COR-L47 (cell line): Measurements from ENCODE around the gene FAM83G.

Source experiments
- DNase-seq: peaks from one replicate; lab custom pipeline; 2025; lab: John Stamatoyannopoulos, UW

The FAM83G gene

GRCh38 chr17:19009970-19010369 lies 5.4 kb upstream of the FAM83G start:
- DNase-seq = no peak

GRCh38 chr17:19006698-19007097 lies 2.1 kb upstream of the FAM83G start:
- DNase-seq = no peak

GRCh38 chr17:19005789-19006430 lies 1.3 kb upstream of the FAM83G start:
- DNase-seq = no peak

GRCh38 chr17:19005137-19005773 lies 691 bp upstream of the FAM83G start:
- no peak for DNase-seq

GRCh38 chr17:19003543-19004420 lies 782 bp downstream of the FAM83G start:
- DNase-seq = no peak

- DNase-seq = no peak
These were observed 1.6 kb downstream of the FAM83G start for GRCh38 chr17:19002805-19003542.

GRCh38 chr17:19001907-19002590 lies 2.5 kb downstream of the FAM83G start:
- no peak for DNase-seq

- no peak for DNase-seq
These were observed 3.8 kb downstream of the FAM83G start for GRCh38 chr17:19000531-19001325.

GRCh38 chr17:18999911-19000310 lies 4.7 kb downstream of the FAM83G start:
- DNase-seq = no peak

- DNase-seq = no peak
These were observed 5.2 kb downstream of the FAM83G start for GRCh38 chr17:18999394-18999793.

GRCh38 chr17:18997650-18998196 lies 6.8 kb downstream of the FAM83G start:
- no peak for DNase-seq

GRCh38 chr17:18996458-18996857 lies 8.1 kb downstream of the FAM83G start:
- no peak for DNase-seq

GRCh38 chr17:18995220-18995619 lies 9.3 kb downstream of the FAM83G start:
- DNase-seq = no peak

- no peak for DNase-seq
These were observed 9.9 kb downstream of the FAM83G start for GRCh38 chr17:18994631-18995030.

GRCh38 chr17:18993905-18994526 lies 10.5 kb downstream of the FAM83G start:
- no peak for DNase-seq

GRCh38 chr17:18992454-18993130 lies 12.0 kb downstream of the FAM83G start:
- DNase-seq = no peak

GRCh38 chr17:18991531-18992315 lies 12.8 kb downstream of the FAM83G start:
- DNase-seq = no peak

- no peak for DNase-seq
These were observed 14.2 kb downstream of the FAM83G start for GRCh38 chr17:18990331-18990730.
